ENCODE measurements around the gene RYR3. TPM values are rescaled to one million over a fixed set of nuclear protein-coding genes. Genes with fewer than 3 reads are reported as not detected.

The RYR3 gene
- not detected in 2 replicates for total RNA-seq (2014; rRNA removed)
- percentile 1 among the genes with signal in this experiment for Bru-seq, nascent RNA
- percentile 0 among the genes with signal in this experiment for BruChase-seq, experiment 1, labeled RNA remaining after a 6-hour chase
- BruChase-seq, experiment 2, labeled RNA remaining after a 2-hour chase = percentile 2 among the genes with signal in this experiment
- long read RNA-seq = 0 reads

DNA sequence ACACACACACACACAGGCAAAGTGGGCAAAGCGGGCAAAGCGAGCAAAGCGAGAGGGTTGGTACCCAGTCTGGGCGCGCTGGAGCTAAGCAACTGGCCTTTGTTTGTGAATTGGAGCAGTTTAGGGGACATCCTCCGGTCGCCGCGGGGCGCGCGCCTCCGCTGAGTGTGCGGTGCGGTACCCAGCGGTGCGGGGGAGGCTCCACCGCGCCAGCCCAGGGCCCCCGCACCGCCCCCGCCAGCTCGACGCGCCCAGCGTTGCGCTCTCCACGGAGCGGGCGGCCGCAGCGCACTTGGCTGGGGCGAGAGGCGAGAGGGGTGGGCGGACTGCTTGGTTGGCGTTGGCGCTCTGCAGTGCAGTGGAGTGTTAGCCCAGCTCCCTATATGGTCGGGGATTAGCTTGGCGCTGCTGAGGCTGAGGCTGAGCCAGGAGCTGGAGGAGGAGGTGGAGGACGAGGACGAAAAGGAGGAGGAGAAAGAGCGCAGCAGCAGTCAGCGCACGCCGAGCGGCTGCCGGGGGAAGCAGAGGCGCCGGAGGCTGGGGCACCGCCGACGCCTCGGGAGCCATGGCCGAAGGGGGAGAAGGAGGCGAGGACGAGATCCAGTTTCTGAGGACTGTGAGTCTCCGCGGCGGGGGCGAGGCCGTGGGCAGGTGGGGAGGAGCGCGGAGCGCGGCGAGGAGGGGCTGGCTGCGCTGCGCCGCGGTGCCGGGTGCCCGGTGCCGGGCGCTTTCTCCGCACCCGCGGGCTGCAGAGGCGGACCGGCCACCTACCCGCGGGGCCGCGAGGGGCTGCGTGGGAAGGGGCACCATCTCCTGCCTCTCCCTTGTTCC is at the start of gene RYR3:
Gene RYR3 (plus strand): TSS at position 487 of the 831 bp plus-strand sequence. CDS start 79 bp downstream, at position 566.
- no TSS peak for BruUV-seq (replicated peaks)
- POLR2A ChIA-PET (ENCODE audit: unreplicated experiment) = no interaction called here
- Histone ChIP-seq H4K20me1 (ENCODE audit: low read length) (no peaks in the 10 kb centered on the region), H3K4me3 (ENCODE audit: low read length) (no peak within 1 kb of the TSS), H3K9me2 (replicated peaks; ENCODE audit: low read length) (no peaks in the 10 kb centered on the region), H3K79me2 (ENCODE audit: low read length) (no peaks in the 10 kb centered on the region), H3K27ac (ENCODE audit: low read length) (no peak within 1 kb of the TSS), H3K4me2 (ENCODE audit: low read length) (no peak within 1 kb of the TSS), H3K9ac (ENCODE audit: low read length) (no peak within 1 kb of the TSS), H3K36me3 (ENCODE audit: low read depth, low read length) (no peaks in the 10 kb centered on the region), H3K4me1 (ENCODE audit: insufficient read depth, low read length) (no peaks in the 10 kb centered on the region), H3K27me3 (ENCODE audit: low read length) (peaks cover 91% of the 10 kb centered on the region), H2AFZ (ENCODE audit: low read length) (no peak within 1 kb of the TSS), H3F3A (ENCODE audit: low read length, unreplicated experiment) (no peaks in the 10 kb centered on the region), H3K9me3 (ENCODE audit: low read length) (no peaks in the 10 kb centered on the region)
- peak; percentile 78 for TF ChIP-seq EZH2 (IDR thresholded peaks at IDR 0.05; ENCODE audit: low read length, unreplicated experiment)
- TF ChIP-seq EZH2phosphoT487 (IDR thresholded peaks at IDR 0.05; ENCODE audit: borderline replicate concordance, low read length) = no peak
- DNase-seq (no peak), ATAC-seq (no peak)
- intact Hi-C loops (cut with micrococcal nuclease) = loop anchor here (10.0 kb wide), 1 partner anchor 74 kb away; no protein-coding TSS in a partner anchor
- CTCF ChIA-PET = no interaction called here

DNA sequence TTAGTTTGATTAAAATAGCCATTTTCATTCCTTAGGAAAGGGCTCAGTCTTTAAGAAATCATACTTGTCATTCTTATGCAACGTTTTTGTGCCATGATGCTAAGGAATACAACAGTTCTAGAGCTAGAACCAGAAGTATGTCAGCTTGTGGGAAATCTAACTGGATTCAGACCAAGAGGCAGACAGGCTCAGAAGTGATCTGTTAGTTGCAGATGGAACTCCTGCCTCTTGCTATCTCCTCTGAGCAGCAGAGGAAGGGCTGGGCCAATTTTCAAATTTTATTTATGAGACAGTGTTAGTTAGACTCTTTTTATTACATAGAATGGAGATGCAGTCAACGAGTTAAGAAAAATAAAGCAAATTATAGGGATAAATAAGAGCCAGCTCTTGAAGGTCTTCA is 48.5 kb upstream of the RYR3 start:
- no peak for ATAC-seq
- CTCF ChIA-PET = no interaction called here
- BruUV-seq (replicated peaks) = no TSS peak

DNA sequence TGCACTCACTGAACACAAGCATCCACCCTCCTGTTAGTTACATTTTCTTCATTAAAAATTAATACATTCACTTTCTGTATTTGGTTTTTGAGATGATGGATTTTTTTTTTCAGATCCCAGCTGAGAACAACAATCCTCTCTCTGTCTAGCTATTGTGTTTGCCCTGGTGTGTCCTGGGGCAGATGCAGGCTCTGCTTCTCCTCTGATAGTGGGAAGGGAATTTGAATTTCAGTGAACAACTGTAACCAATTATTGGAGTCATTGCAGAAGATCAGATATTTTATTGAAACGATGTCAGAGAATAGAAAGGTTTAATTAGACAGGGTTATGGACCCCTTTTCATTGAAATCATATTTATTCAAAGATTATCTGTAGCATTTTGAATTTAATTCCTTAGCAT is 33.1 kb upstream of the RYR3 start:
- Histone ChIP-seq H3K27me3 (ENCODE audit: low read length) (no peaks in the 10 kb centered on the region), H3K9ac (ENCODE audit: low read length) (no peak overlapping the region), H3K27ac (ENCODE audit: low read length) (no peak overlapping the region; the same call in 1 of the 2 replicates), H4K20me1 (ENCODE audit: low read length) (no peaks in the 10 kb centered on the region), H3K9me3 (ENCODE audit: low read length) (no peaks in the 10 kb centered on the region), H3K79me2 (ENCODE audit: low read length) (no peaks in the 10 kb centered on the region), H3K36me3 (ENCODE audit: low read depth, low read length) (no peaks in the 10 kb centered on the region), H3K9me2 (replicated peaks; ENCODE audit: low read length) (no peaks in the 10 kb centered on the region), H3F3A (ENCODE audit: low read length, unreplicated experiment) (no peaks in the 10 kb centered on the region), H3K4me1 (ENCODE audit: insufficient read depth, low read length) (peaks cover 19% of the 10 kb centered on the region), H2AFZ (ENCODE audit: low read length) (no peak overlapping the region), H3K4me3 (ENCODE audit: low read length) (no peak overlapping the region), H3K4me2 (ENCODE audit: low read length) (no peak overlapping the region)
- ATAC-seq (no peak), DNase-seq (no peak)
- POLR2A ChIA-PET (ENCODE audit: unreplicated experiment) = no interaction called here
- TF ChIP-seq, protein P1, sequence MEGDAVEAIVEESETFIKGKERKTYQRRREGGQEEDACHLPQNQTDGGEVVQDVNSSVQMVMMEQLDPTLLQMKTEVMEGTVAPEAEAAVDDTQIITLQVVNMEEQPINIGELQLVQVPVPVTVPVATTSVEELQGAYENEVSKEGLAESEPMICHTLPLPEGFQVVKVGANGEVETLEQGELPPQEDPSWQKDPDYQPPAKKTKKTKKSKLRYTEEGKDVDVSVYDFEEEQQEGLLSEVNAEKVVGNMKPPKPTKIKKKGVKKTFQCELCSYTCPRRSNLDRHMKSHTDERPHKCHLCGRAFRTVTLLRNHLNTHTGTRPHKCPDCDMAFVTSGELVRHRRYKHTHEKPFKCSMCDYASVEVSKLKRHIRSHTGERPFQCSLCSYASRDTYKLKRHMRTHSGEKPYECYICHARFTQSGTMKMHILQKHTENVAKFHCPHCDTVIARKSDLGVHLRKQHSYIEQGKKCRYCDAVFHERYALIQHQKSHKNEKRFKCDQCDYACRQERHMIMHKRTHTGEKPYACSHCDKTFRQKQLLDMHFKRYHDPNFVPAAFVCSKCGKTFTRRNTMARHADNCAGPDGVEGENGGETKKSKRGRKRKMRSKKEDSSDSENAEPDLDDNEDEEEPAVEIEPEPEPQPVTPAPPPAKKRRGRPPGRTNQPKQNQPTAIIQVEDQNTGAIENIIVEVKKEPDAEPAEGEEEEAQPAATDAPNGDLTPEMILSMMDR (conservative IDR thresholded peaks at IDR 0.05; ENCODE audit: low read depth, low read length) = no peak
- no peak for TF ChIP-seq EZH2 (IDR thresholded peaks at IDR 0.05; ENCODE audit: low read length, unreplicated experiment)
- TF ChIP-seq EZH2phosphoT487 (IDR thresholded peaks at IDR 0.05; ENCODE audit: borderline replicate concordance, low read length) = no peak
- CTCF ChIA-PET = no interaction called here
- BruUV-seq (replicated peaks) = no TSS peak
- intact Hi-C loops (cut with micrococcal nuclease) = loop anchor here (5.0 kb wide), 1 partner anchor 35 kb away; no protein-coding TSS in a partner anchor

More for the DNA sequence above, 48.5 kb upstream of the RYR3 start:
- no peak overlapping the region for H2AFZ ChIP-seq (ENCODE audit: low read length)
- POLR2A ChIA-PET (ENCODE audit: unreplicated experiment) = no interaction called here
- no peaks in the 10 kb centered on the region for H3K79me2 ChIP-seq (ENCODE audit: low read length)
- H3K9me3 ChIP-seq (ENCODE audit: low read length) = no peaks in the 10 kb centered on the region
- no peaks in the 10 kb centered on the region for H3K36me3 ChIP-seq (ENCODE audit: low read depth, low read length)
- DNase-seq = no peak
- intact Hi-C loops (cut with micrococcal nuclease) = no loop called here
- H3K9me2 ChIP-seq (replicated peaks; ENCODE audit: low read length) = no peaks in the 10 kb centered on the region
- no peaks in the 10 kb centered on the region for H3F3A ChIP-seq (ENCODE audit: low read length, unreplicated experiment)
- no peaks in the 10 kb centered on the region for H3K4me1 ChIP-seq (ENCODE audit: insufficient read depth, low read length)
- H3K27me3 ChIP-seq (ENCODE audit: low read length) = peaks cover 30% of the 10 kb centered on the region
- no peak overlapping the region for H3K27ac ChIP-seq (ENCODE audit: low read length)
- TF ChIP-seq EZH2 (IDR thresholded peaks at IDR 0.05; ENCODE audit: low read length, unreplicated experiment) = no peak
- TF ChIP-seq EZH2phosphoT487 (IDR thresholded peaks at IDR 0.05; ENCODE audit: borderline replicate concordance, low read length) = no peak
- TF ChIP-seq, protein P1 (conservative IDR thresholded peaks at IDR 0.05; ENCODE audit: low read depth, low read length) = no peak
- H3K4me2 ChIP-seq (ENCODE audit: low read length) = no peak overlapping the region
- no peak overlapping the region for H3K9ac ChIP-seq (ENCODE audit: low read length)
- H3K4me3 ChIP-seq (ENCODE audit: low read length) = no peak overlapping the region
- H4K20me1 ChIP-seq (ENCODE audit: low read length) = no peaks in the 10 kb centered on the region
